HL-60 (cell line): ENCODE measurements around the gene RANBP9.

ENCODE experiments used
- DNase-seq, 2 experiments: peaks; one replicate each; pipeline ENCODE4 v3.0.0-alpha.2; 2010 to 2020; ENCODE audit warnings: low read depth in 1 of 2, low spot score in 1 of 2
- H3K27ac ChIP-seq: fragments of 250-450 bp; sonication (Bioruptor Pico); replicated peaks from 2 replicates; pipeline ENCODE4 v1.5.1; 2020; ENCODE audit warnings: mild to moderate bottlenecking, moderate library complexity
- H3K27me3 ChIP-seq: fragments of 250-450 bp; sonication (Bioruptor Pico); 2 replicates; pipeline ENCODE4 v1.5.1; 2021; ENCODE audit warnings: mild to moderate bottlenecking, moderate library complexity; ENCODE audit not compliant: insufficient read depth, poor library complexity, severe bottlenecking
- H3K4me3 ChIP-seq: replicated peaks from 2 replicates; pipeline ENCODE4 v1.5.1; 2011; ENCODE audit warnings: mild to moderate bottlenecking, control low read depth, low read length; ENCODE audit not compliant: insufficient read depth
- GABPA ChIP-seq: IDR thresholded peaks from 2 replicates; pipeline ENCODE4 v1.6.1; 2012; ENCODE audit warnings: low read depth
- POLR2AphosphoS5 ChIP-seq: IDR thresholded peaks from 2 replicates; pipeline ENCODE4 v1.6.1; 2012; ENCODE audit warnings: low read depth
- SPI1 ChIP-seq: IDR thresholded peaks from 2 replicates; pipeline ENCODE4 v1.6.1; 2012; ENCODE audit warnings: low read depth, mild to moderate bottlenecking, borderline replicate concordance
- TF ChIP-seq, protein P1 (sequence below): IDR thresholded peaks from 2 replicates; pipeline ENCODE4 v1.6.1; 2012; ENCODE audit warnings: low read depth; ENCODE audit not compliant: insufficient replicate concordance
- TF ChIP-seq, protein P2 (sequence below): IDR thresholded peaks from one replicate; pipeline ENCODE4 v1.5.1; 2011; ENCODE audit warnings: low read length, control low read depth, inconsistent platforms; ENCODE audit not compliant: insufficient read depth

RANBP9 gene

DNA sequence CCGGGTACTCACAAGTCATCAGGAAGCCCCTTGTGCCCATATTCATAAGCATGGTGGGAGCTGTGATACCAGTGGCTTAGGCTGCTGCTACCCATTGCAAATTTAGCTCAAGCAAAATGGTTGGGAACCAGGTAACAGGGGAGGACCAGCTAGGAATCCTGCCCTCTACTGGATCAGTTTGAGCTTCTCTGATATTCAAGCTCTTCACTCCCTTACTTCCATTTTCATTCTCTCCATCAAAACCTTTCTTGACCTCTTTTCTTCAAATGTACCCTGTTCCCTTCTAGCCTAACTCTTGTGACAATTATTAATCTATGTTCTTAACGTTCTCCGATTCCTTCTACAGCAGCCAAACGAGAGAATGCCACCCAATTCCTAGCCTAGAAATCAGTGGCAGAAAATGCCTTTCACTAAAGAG, 86.8 kb downstream of the RANBP9 start:
- Histone ChIP-seq H3K27me3 (no peaks in the 10 kb centered on the region), H3K4me3 (no peak overlapping the region), H3K27ac (no peak overlapping the region)
- TF ChIP-seq, protein P1, sequence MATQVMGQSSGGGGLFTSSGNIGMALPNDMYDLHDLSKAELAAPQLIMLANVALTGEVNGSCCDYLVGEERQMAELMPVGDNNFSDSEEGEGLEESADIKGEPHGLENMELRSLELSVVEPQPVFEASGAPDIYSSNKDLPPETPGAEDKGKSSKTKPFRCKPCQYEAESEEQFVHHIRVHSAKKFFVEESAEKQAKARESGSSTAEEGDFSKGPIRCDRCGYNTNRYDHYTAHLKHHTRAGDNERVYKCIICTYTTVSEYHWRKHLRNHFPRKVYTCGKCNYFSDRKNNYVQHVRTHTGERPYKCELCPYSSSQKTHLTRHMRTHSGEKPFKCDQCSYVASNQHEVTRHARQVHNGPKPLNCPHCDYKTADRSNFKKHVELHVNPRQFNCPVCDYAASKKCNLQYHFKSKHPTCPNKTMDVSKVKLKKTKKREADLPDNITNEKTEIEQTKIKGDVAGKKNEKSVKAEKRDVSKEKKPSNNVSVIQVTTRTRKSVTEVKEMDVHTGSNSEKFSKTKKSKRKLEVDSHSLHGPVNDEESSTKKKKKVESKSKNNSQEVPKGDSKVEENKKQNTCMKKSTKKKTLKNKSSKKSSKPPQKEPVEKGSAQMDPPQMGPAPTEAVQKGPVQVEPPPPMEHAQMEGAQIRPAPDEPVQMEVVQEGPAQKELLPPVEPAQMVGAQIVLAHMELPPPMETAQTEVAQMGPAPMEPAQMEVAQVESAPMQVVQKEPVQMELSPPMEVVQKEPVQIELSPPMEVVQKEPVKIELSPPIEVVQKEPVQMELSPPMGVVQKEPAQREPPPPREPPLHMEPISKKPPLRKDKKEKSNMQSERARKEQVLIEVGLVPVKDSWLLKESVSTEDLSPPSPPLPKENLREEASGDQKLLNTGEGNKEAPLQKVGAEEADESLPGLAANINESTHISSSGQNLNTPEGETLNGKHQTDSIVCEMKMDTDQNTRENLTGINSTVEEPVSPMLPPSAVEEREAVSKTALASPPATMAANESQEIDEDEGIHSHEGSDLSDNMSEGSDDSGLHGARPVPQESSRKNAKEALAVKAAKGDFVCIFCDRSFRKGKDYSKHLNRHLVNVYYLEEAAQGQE, result no peak
- TF ChIP-seq, protein P2, sequence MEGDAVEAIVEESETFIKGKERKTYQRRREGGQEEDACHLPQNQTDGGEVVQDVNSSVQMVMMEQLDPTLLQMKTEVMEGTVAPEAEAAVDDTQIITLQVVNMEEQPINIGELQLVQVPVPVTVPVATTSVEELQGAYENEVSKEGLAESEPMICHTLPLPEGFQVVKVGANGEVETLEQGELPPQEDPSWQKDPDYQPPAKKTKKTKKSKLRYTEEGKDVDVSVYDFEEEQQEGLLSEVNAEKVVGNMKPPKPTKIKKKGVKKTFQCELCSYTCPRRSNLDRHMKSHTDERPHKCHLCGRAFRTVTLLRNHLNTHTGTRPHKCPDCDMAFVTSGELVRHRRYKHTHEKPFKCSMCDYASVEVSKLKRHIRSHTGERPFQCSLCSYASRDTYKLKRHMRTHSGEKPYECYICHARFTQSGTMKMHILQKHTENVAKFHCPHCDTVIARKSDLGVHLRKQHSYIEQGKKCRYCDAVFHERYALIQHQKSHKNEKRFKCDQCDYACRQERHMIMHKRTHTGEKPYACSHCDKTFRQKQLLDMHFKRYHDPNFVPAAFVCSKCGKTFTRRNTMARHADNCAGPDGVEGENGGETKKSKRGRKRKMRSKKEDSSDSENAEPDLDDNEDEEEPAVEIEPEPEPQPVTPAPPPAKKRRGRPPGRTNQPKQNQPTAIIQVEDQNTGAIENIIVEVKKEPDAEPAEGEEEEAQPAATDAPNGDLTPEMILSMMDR, result peak; percentile 41
- peak in 1 of 2 experiments; percentile 53 for DNase-seq

DNA sequence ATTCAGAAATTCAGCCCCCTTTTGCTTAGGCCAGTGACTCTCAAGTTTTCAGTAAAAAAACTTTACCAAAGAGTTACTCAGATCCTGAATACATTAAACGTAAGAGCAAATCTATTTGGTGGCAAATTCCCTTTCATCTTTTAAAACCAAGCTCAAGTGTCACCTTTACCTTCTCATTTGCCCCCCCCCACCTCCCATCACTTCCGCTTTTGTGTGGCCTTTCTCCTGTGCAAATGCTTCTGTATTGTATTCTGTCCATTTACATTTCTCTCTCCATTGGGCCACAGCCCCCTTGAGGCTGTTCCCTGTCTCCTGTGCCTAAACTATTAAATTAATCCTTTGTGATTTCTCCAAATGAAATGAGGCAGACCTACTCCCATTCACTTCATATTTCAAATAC, 94.6 kb downstream of the RANBP9 start:
- H3K27me3 ChIP-seq, result no peaks in the 10 kb centered on the region
- TF ChIP-seq POLR2AphosphoS5, result no peak
- peak; percentile 93 for TF ChIP-seq SPI1
- H3K4me3 ChIP-seq, result no peak overlapping the region
- DNase-seq, result peak in 1 of 2 experiments; percentile 51
- no peak overlapping the region for H3K27ac ChIP-seq

DNA sequence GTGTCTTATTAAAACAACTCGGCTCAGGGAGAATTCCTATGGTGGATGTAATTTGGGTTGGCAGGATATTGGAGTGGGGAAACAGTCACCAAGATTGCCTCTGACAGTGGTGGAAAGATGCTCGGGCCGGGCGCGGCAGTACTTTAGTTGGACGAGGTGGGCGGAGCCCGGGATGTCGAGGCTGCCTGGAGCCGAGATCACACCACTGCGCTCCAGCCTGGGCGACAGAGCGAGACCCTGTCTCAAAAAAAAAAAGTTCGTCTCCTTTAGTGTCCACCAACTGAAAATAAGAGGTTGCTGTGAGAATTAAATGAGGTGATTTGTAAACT, 95.9 kb downstream of the RANBP9 start:
- Histone ChIP-seq H3K4me3 (peak overlapping the region; percentile 93), H3K27me3 (no peaks in the 10 kb centered on the region), H3K27ac (peak overlapping the region; percentile 90)
- DNase-seq, result peak in 1 of 2 experiments; percentile 39
- TF ChIP-seq GABPA (no peak), SPI1 (no peak), POLR2AphosphoS5 (no peak)

GRCh38 chr6:13614926-13615791, 96.5 kb downstream of the RANBP9 start, which contains the start of gene NOL7:
TSS of gene NOL7 (plus strand) at chr6:13615335. CDS start at chr6:13615359, 24 bp downstream.
- no peaks in the 10 kb centered on the region for H3K27me3 ChIP-seq
- H3K27ac ChIP-seq, result peak within 1 kb of the TSS; percentile 90
- H3K4me3 ChIP-seq, result peak within 1 kb of the TSS; percentile 93
- DNase-seq, result peak; percentile 97 to 98
- TF ChIP-seq, protein P2, result peak; percentile 81
- TF ChIP-seq GABPA (peak; percentile 91), SPI1 (no peak), POLR2AphosphoS5 (peak; percentile 96)
- TF ChIP-seq, protein P1, result peak; percentile 75
